Measurements from ENCODE around the gene MAGI2. TPM values are rescaled to one million over a fixed set of nuclear protein-coding genes. Genes with fewer than 3 reads are reported as not detected.

MAGI2 gene
- total RNA-seq, 5 donors from 2014 or later (not counting 1 experiment from before 2014, with no cell fraction given): 0.10 to 0.77 (median 0.22) TPM

DNA sequence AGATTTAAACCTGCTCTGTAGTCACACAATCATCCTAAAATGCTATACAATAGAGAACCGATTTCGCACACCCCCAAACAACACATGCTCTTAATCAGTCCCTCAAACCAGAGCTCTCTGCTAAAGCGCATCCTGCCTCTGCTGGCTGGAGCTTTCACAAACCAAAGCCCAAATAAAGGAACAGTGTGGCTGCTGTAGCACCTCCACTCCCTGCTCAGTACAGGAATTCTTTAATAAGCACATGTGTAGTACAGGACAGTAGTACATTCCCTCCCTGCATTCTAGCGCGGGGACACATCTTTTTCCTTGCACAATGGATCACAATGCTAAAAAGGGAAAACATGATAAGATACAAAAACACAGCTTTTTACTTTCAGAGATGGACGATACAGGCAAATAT is 684.6 kb downstream of the MAGI2 start:
- no peak for DNase-seq
- CTCF ChIA-PET: no interaction called here
- Histone ChIP-seq H3K27ac (ENCODE audit: low read length) (no peak overlapping the region), H3K9me3 (no peaks in the 10 kb centered on the region), H3K4me1 (ENCODE audit: control insufficient read depth in 1 of 2, extremely low read depth in 1 of 2, insufficient read depth in 2 of 2, low read length in 2 of 2) (no peaks in the 10 kb centered on the region), H3K27me3 (replicated peaks in 1 of 2; ENCODE audit: control insufficient read depth in 2 of 2, extremely low read depth in 1 of 2, insufficient read depth in 2 of 2, low read length in 1 of 2) (peaks cover 3 to 8% of the 10 kb centered on the region in 2 experiments), H3K36me3 (ENCODE audit: control insufficient read depth in 2 of 2, extremely low read depth in 1 of 2, insufficient read depth in 1 of 2, low read length in 1 of 2) (no peaks in the 10 kb centered on the region), H3K4me3 (ENCODE audit: control insufficient read depth in 1 of 2, extremely low read depth in 1 of 2, low read length in 1 of 2) (no peak overlapping the region)
- Mint-ChIP-seq H3K9me3 (peaks cover 0 to 3% (median 0%) of the 10 kb centered on the region in 3 donors), H3K4me3 (no peak overlapping the region), H3K36me3 (no peaks in the 10 kb centered on the region), H3K4me1 (no peaks in the 10 kb centered on the region), H3K27me3 (peaks cover 3 to 5% of the 10 kb centered on the region in 2 donors), H3K27ac (no peak overlapping the region)
- no peak for ATAC-seq (replicated peaks in 1 of 4)
- POLR2A ChIA-PET: no interaction called here
- 61% methylated on average over 3 of the region's 6 CpGs for WGBS (ENCODE audit: insufficient coverage)

DNA sequence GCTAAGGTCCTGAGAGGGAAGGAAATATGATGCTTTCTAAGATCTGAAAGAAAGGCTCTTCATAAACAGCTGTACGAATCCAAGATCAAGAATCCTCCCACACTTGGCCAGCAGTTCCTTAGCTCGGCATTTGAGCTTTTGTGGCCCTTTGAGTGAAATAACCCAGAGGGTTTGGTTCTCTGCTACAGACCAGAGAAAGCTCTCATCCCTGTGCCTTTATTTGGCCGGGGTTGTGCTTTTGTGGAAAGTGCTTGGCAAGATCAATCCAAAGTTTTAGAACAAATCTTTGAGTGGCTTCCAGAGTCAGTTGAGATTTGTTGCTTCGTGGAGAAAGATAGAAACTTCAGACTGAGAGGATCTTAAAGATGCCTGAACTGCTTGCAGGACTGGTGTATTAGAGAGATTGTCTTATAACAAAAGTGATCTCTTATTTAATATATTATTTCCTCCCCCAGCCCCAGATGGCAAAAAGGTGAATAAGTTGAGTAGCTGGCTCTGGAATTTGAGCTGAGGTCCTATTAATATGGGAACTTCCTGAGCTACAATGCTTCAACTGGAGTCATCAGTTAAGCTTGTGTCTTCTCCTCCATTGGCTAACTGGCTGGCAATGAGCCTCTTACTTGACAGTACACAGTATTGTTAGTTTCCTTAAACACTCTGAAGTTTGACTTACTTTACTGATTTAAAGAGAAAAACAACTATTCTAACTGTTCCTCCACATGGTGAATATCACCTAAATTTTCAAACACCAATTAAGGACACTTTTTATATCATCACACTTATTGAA is 687.3 kb downstream of the MAGI2 start:
- H3K27ac Mint-ChIP-seq: no peak overlapping the region
- Histone ChIP-seq H3K9me3 (no peaks in the 10 kb centered on the region), H3K4me1 (ENCODE audit: control insufficient read depth in 1 of 2, extremely low read depth in 1 of 2, insufficient read depth in 2 of 2, low read length in 2 of 2) (no peaks in the 10 kb centered on the region), H3K27me3 (replicated peaks in 1 of 2; ENCODE audit: control insufficient read depth in 2 of 2, extremely low read depth in 1 of 2, insufficient read depth in 2 of 2, low read length in 1 of 2) (peaks cover 3 to 6% of the 10 kb centered on the region in 2 experiments), H3K4me3 (ENCODE audit: control insufficient read depth in 1 of 2, extremely low read depth in 1 of 2, low read length in 1 of 2) (no peak overlapping the region), H3K27ac (ENCODE audit: low read length) (no peak overlapping the region), H3K36me3 (ENCODE audit: control insufficient read depth in 2 of 2, extremely low read depth in 1 of 2, insufficient read depth in 1 of 2, low read length in 1 of 2) (no peaks in the 10 kb centered on the region)
- no peak overlapping the region for H3K4me3 Mint-ChIP-seq
- 50% methylated on average over 2 of the region's 4 CpGs for WGBS (ENCODE audit: insufficient coverage)
- ATAC-seq (replicated peaks in 1 of 4) (no peak), DNase-seq (no peak)
- H3K27me3 Mint-ChIP-seq: peaks cover 2 to 3% of the 10 kb centered on the region in 2 donors
- H3K36me3 Mint-ChIP-seq: no peaks in the 10 kb centered on the region
- ChIA-PET POLR2A (no interaction called here), CTCF (interaction anchor here in 1 of 2 donors (0.6 kb wide), 1 partner anchor 47 kb away, joined by 3 read pairs; no protein-coding TSS in a partner anchor)
- no peaks in the 10 kb centered on the region for H3K9me3 Mint-ChIP-seq
- no peaks in the 10 kb centered on the region for H3K4me1 Mint-ChIP-seq

DNA sequence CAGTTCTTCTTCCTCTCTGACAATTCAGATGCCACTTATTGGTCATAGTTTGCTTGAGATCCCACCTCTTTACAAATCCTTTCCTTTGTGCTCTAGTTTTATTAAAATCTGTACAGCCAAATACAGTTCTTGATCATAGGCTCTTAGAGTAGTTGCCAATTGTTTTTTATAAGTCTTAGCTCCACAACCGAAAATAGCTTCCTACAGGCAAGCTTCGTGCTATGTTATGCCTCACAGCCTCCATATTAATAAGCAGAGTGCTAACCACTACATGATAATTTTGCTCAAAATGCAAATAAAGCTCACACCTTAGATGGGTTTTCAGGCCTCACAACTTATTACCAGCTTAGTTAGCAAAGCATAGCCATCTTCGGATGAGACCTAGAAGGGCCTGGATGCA is 688.9 kb downstream of the MAGI2 start:
- Histone ChIP-seq H3K4me3 (ENCODE audit: control insufficient read depth in 1 of 2, extremely low read depth in 1 of 2, low read length in 1 of 2) (no peak overlapping the region), H3K4me1 (ENCODE audit: control insufficient read depth in 1 of 2, extremely low read depth in 1 of 2, insufficient read depth in 2 of 2, low read length in 2 of 2) (no peaks in the 10 kb centered on the region), H3K27ac (ENCODE audit: low read length) (no peak overlapping the region), H3K27me3 (replicated peaks in 1 of 2; ENCODE audit: control insufficient read depth in 2 of 2, extremely low read depth in 1 of 2, insufficient read depth in 2 of 2, low read length in 1 of 2) (peaks cover 0 to 2% of the 10 kb centered on the region in 2 experiments), H3K9me3 (no peaks in the 10 kb centered on the region), H3K36me3 (ENCODE audit: control insufficient read depth in 2 of 2, extremely low read depth in 1 of 2, insufficient read depth in 1 of 2, low read length in 1 of 2) (no peaks in the 10 kb centered on the region)
- Mint-ChIP-seq H3K36me3 (no peaks in the 10 kb centered on the region), H3K27ac (no peak overlapping the region), H3K9me3 (no peaks in the 10 kb centered on the region), H3K27me3 (no peaks in the 10 kb centered on the region), H3K4me1 (no peaks in the 10 kb centered on the region), H3K4me3 (no peak overlapping the region)
- ChIA-PET CTCF (interaction anchor here in 1 of 2 donors (0.6 kb wide), 1 partner anchor 745 kb away, joined by 3 read pairs; no protein-coding TSS in a partner anchor), POLR2A (no interaction called here)
- no peak for DNase-seq
- 87% methylated on average over 3 of the region's 3 CpGs for WGBS (ENCODE audit: insufficient coverage)
- no peak for ATAC-seq (replicated peaks in 1 of 4)

DNA sequence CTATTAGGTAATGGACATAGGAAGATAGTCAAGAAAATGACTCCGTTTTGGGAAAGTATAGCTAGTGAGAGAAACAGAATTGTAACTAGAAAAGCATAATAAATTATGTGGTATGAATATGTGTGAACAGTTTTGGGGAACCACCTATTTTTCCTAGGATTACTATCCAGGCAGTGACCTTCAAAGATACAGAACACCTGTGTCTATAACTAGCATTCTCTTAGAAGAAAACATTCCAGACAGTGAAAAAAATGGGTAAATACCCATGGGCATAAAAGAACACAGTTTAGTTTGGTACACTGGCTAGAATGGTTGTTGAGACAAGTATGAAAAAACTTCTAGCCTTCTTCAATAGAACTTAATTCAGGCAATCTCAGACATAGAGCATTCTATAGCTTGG is 690.8 kb downstream of the MAGI2 start:
- Histone ChIP-seq H3K4me3 (ENCODE audit: control insufficient read depth in 1 of 2, extremely low read depth in 1 of 2, low read length in 1 of 2) (no peak overlapping the region), H3K36me3 (ENCODE audit: control insufficient read depth in 2 of 2, extremely low read depth in 1 of 2, insufficient read depth in 1 of 2, low read length in 1 of 2) (no peaks in the 10 kb centered on the region), H3K27ac (ENCODE audit: low read length) (no peak overlapping the region), H3K9me3 (no peaks in the 10 kb centered on the region), H3K27me3 (replicated peaks in 1 of 2; ENCODE audit: control insufficient read depth in 2 of 2, extremely low read depth in 1 of 2, insufficient read depth in 2 of 2, low read length in 1 of 2) (no peaks in the 10 kb centered on the region), H3K4me1 (ENCODE audit: control insufficient read depth in 1 of 2, extremely low read depth in 1 of 2, insufficient read depth in 2 of 2, low read length in 2 of 2) (no peaks in the 10 kb centered on the region)
- ATAC-seq (replicated peaks in 1 of 4) (no peak), DNase-seq (no peak)
- H3K36me3 Mint-ChIP-seq: no peaks in the 10 kb centered on the region
- H3K4me3 Mint-ChIP-seq: no peak overlapping the region
- CTCF ChIA-PET: no interaction called here
- POLR2A ChIA-PET: interaction anchor here in 1 of 2 donors (0.6 kb wide), 1 partner anchor 201 kb away, joined by 3 read pairs; no protein-coding TSS in a partner anchor
- no peaks in the 10 kb centered on the region for H3K27me3 Mint-ChIP-seq
- no CpG with 5 or more reads among the region's 1 CpG for WGBS (ENCODE audit: insufficient coverage)
- H3K4me1 Mint-ChIP-seq: no peaks in the 10 kb centered on the region
- H3K27ac Mint-ChIP-seq: no peak overlapping the region
- peaks cover 0 to 2% (median 0%) of the 10 kb centered on the region in 3 donors for H3K9me3 Mint-ChIP-seq

DNA sequence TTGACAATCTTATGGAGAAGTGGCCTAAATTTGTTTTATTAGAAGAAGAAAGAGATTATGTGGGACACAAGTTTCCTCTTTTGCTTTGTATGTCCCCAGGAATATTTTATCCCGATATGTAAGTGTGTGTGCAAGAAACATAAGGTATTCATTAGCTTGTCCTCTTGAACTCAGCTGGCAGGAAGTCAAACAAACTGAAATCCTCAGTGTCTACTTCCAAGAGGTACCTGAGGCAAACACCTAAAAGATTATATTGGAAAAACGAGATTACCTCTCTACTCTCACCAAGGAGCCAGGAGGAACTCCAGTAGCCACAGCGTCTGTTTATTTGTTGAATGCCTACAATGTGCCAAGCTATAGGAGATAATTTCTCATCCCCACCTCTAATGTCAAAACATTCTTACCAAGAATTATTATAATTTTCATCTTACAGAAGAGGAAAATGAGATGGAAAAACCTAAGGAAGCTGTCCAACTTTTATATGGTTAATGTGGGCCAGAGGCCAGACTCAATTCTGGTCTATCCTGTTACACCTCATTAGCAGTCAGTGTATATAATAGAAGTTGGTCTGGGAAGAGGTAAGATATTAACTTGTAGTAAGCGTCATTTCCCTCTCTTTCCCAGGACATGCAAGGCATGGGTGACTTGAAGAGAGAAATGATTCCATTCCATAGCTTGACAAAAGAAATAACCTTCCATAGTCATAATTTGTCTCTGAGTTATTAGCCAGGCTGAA is 692.7 kb downstream of the MAGI2 start:
- ChIA-PET POLR2A (no interaction called here), CTCF (no interaction called here)
- Mint-ChIP-seq H3K27ac (no peak overlapping the region), H3K27me3 (no peaks in the 10 kb centered on the region), H3K9me3 (peaks cover 0 to 5% (median 4%) of the 10 kb centered on the region in 3 donors), H3K4me3 (no peak overlapping the region), H3K4me1 (no peaks in the 10 kb centered on the region), H3K36me3 (no peaks in the 10 kb centered on the region)
- ATAC-seq (replicated peaks in 1 of 4) (no peak), DNase-seq (no peak)
- Histone ChIP-seq H3K27ac (ENCODE audit: low read length) (no peak overlapping the region), H3K36me3 (ENCODE audit: control insufficient read depth in 2 of 2, extremely low read depth in 1 of 2, insufficient read depth in 1 of 2, low read length in 1 of 2) (no peaks in the 10 kb centered on the region), H3K9me3 (no peaks in the 10 kb centered on the region), H3K4me1 (ENCODE audit: control insufficient read depth in 1 of 2, extremely low read depth in 1 of 2, insufficient read depth in 2 of 2, low read length in 2 of 2) (no peaks in the 10 kb centered on the region), H3K27me3 (replicated peaks in 1 of 2; ENCODE audit: control insufficient read depth in 2 of 2, extremely low read depth in 1 of 2, insufficient read depth in 2 of 2, low read length in 1 of 2) (no peaks in the 10 kb centered on the region), H3K4me3 (ENCODE audit: control insufficient read depth in 1 of 2, extremely low read depth in 1 of 2, low read length in 1 of 2) (no peak overlapping the region)
- WGBS (ENCODE audit: insufficient coverage): no CpG with 5 or more reads among the region's 4 CpGs

DNA sequence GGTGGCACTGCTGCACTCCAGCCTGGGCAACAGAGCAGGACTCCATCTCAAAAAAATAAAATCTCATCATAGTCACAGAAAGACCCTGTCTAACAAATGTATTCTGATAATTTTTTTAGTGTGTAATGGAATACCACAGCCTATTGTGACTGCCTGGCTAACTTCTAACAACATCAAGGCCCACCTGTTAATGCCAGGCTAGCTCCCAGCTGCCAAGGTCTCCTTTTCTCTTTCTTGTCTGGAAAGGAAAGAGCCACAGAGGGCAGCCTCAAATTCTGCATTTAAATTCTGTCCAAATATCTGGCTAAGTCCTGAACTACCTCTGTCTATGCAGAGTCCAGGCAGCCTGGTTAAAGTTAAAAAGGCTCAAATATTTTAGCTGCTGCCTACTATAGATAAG is 700.9 kb downstream of the MAGI2 start:
- Histone ChIP-seq H3K36me3 (ENCODE audit: control insufficient read depth in 2 of 2, extremely low read depth in 1 of 2, insufficient read depth in 1 of 2, low read length in 1 of 2) (no peaks in the 10 kb centered on the region), H3K27me3 (replicated peaks in 1 of 2; ENCODE audit: control insufficient read depth in 2 of 2, extremely low read depth in 1 of 2, insufficient read depth in 2 of 2, low read length in 1 of 2) (no peaks in the 10 kb centered on the region), H3K9me3 (no peaks in the 10 kb centered on the region), H3K4me1 (ENCODE audit: control insufficient read depth in 1 of 2, extremely low read depth in 1 of 2, insufficient read depth in 2 of 2, low read length in 2 of 2) (no peaks in the 10 kb centered on the region), H3K27ac (ENCODE audit: low read length) (no peak overlapping the region), H3K4me3 (ENCODE audit: control insufficient read depth in 1 of 2, extremely low read depth in 1 of 2, low read length in 1 of 2) (no peak overlapping the region)
- Mint-ChIP-seq H3K4me1 (no peaks in the 10 kb centered on the region), H3K9me3 (peaks cover 15 to 20% (median 17%) of the 10 kb centered on the region in 3 donors), H3K27ac (no peak overlapping the region), H3K4me3 (no peak overlapping the region), H3K36me3 (no peaks in the 10 kb centered on the region), H3K27me3 (no peaks in the 10 kb centered on the region)
- no peak for ATAC-seq (replicated peaks in 1 of 4)
- no peak for DNase-seq
- CTCF ChIA-PET: no interaction called here
- POLR2A ChIA-PET: no interaction called here
